AG10803 (cell line): ENCODE data around the gene NPIPB6.
A peak's percentile ranks its signal among the peaks of the same experiment; 100 is the strongest.

Source experiments
- DNase-seq: peaks from one replicate; pipeline ENCODE4 v3.0.0; 2010; ENCODE audit warnings: low read depth
- H3K4me3 ChIP-seq: 2 replicates; pipeline ENCODE4 v1.5.1; 2011; ENCODE audit warnings: mild to moderate bottlenecking, low read length, control low read depth
- CTCF ChIP-seq: conservative IDR thresholded peaks from 2 replicates; pipeline ENCODE4 v1.5.1; 2011; ENCODE audit warnings: mild to moderate bottlenecking, low read length, control low read depth, inconsistent platforms

The NPIPB6 gene

GRCh38 chr16:28326881-28327610 is 36.3 kb downstream of the NPIPB6 start:
- H3K4me3 ChIP-seq = no peak overlapping the region
- TF ChIP-seq CTCF = peak; percentile 83
- peak; percentile 47 for DNase-seq

- no peak for DNase-seq
- no peak for TF ChIP-seq CTCF
- H3K4me3 ChIP-seq = no peak overlapping the region
Observed at GRCh38 chr16:28324887-28325279, 38.4 kb downstream of the NPIPB6 start.

GRCh38 chr16:28324235-28324886 is 38.9 kb downstream of the NPIPB6 start:
- no peak for DNase-seq
- no peak for TF ChIP-seq CTCF
- H3K4me3 ChIP-seq = no peak overlapping the region

GRCh38 chr16:28321700-28322411 is 41.5 kb downstream of the NPIPB6 start:
- peak; percentile 76 for TF ChIP-seq CTCF
- peak; percentile 7 for DNase-seq
- no peak overlapping the region for H3K4me3 ChIP-seq

GRCh38 chr16:28320741-28321140 is 42.6 kb downstream of the NPIPB6 start:
- no peak overlapping the region for H3K4me3 ChIP-seq
- DNase-seq = no peak
- no peak for TF ChIP-seq CTCF

- no peak overlapping the region for H3K4me3 ChIP-seq
- no peak for TF ChIP-seq CTCF
- DNase-seq = no peak
Observed at GRCh38 chr16:28320023-28320561, 43.2 kb downstream of the NPIPB6 start.
